ENCODE measurements around the gene FANCC. TPM values are rescaled to one million over a fixed set of nuclear protein-coding genes. Genes with fewer than 3 reads are reported as not detected.

FANCC gene
- total and polyA plus RNA-seq, 3 donors from 2014 or later = 30.7 to 38.5 (median 35.1) TPM

GRCh38 chr9:95286151-95286550 lies 31.4 kb downstream of the FANCC start:
- Histone ChIP-seq H3K4me1 (no peaks in the 10 kb centered on the region), H3K4me3 (no peak overlapping the region), H3K27ac (no peak overlapping the region), H3K36me3 (ENCODE audit: low read depth, missing control alignments) (no peaks in the 10 kb centered on the region), H3K9me3 (no peaks in the 10 kb centered on the region), H3K27me3 (no peaks in the 10 kb centered on the region)
- WGBS, 2 donors = 37 to 46% methylated on average over 2 of the region's 2 CpGs
- TF ChIP-seq CTCF (IDR thresholded peaks at IDR 0.05) (no peak), POLR2A (IDR thresholded peaks at IDR 0.05) (no peak)
- DNase-seq = no peak
- intact Hi-C loops (cut with DNase I; ENCODE audit: low total_unique reads) = no loop called here

GRCh38 chr9:95285307-95285706 lies 32.2 kb downstream of the FANCC start:
- H3K4me1 ChIP-seq = no peaks in the 10 kb centered on the region
- no peak for TF ChIP-seq CTCF (IDR thresholded peaks at IDR 0.05)
- no peak for TF ChIP-seq POLR2A (IDR thresholded peaks at IDR 0.05)
- H3K27ac ChIP-seq = no peak overlapping the region
- no peaks in the 10 kb centered on the region for H3K36me3 ChIP-seq (ENCODE audit: low read depth, missing control alignments)
- no peak overlapping the region for H3K4me3 ChIP-seq
- H3K27me3 ChIP-seq = no peaks in the 10 kb centered on the region
- 51 to 61% methylated on average over 1 of the region's 1 CpG for WGBS, 2 donors
- intact Hi-C loops (cut with DNase I; ENCODE audit: low total_unique reads) = no loop called here
- DNase-seq = no peak
- no peaks in the 10 kb centered on the region for H3K9me3 ChIP-seq

GRCh38 chr9:95284162-95285080 lies 33.1 kb downstream of the FANCC start:
- no peak for TF ChIP-seq POLR2A (IDR thresholded peaks at IDR 0.05)
- no peak for TF ChIP-seq CTCF (IDR thresholded peaks at IDR 0.05)
- 74 to 81% methylated on average over 9 of the region's 9 CpGs for WGBS, 2 donors
- DNase-seq = no peak
- intact Hi-C loops (cut with DNase I; ENCODE audit: low total_unique reads) = no loop called here
- Histone ChIP-seq H3K27ac (no peak overlapping the region), H3K4me1 (no peaks in the 10 kb centered on the region), H3K9me3 (no peaks in the 10 kb centered on the region), H3K4me3 (no peak overlapping the region), H3K27me3 (no peaks in the 10 kb centered on the region), H3K36me3 (ENCODE audit: low read depth, missing control alignments) (no peaks in the 10 kb centered on the region)

GRCh38 chr9:95283673-95284072 lies 33.8 kb downstream of the FANCC start:
- 82% methylated on average over 2 of the region's 2 CpGs for WGBS, 2 donors
- no peak for DNase-seq
- Histone ChIP-seq H3K27ac (no peak overlapping the region), H3K27me3 (no peaks in the 10 kb centered on the region), H3K4me1 (no peaks in the 10 kb centered on the region), H3K9me3 (no peaks in the 10 kb centered on the region), H3K36me3 (ENCODE audit: low read depth, missing control alignments) (no peaks in the 10 kb centered on the region), H3K4me3 (no peak overlapping the region)
- TF ChIP-seq CTCF (IDR thresholded peaks at IDR 0.05) (no peak), POLR2A (IDR thresholded peaks at IDR 0.05) (no peak)
- intact Hi-C loops (cut with DNase I; ENCODE audit: low total_unique reads) = no loop called here

GRCh38 chr9:95282332-95282731 lies 35.2 kb downstream of the FANCC start:
- Histone ChIP-seq H3K9me3 (no peaks in the 10 kb centered on the region), H3K27me3 (no peaks in the 10 kb centered on the region), H3K4me3 (no peak overlapping the region), H3K27ac (no peak overlapping the region), H3K4me1 (no peaks in the 10 kb centered on the region), H3K36me3 (ENCODE audit: low read depth, missing control alignments) (no peaks in the 10 kb centered on the region)
- intact Hi-C loops (cut with DNase I; ENCODE audit: low total_unique reads) = no loop called here
- no peak for TF ChIP-seq POLR2A (IDR thresholded peaks at IDR 0.05)
- TF ChIP-seq CTCF (IDR thresholded peaks at IDR 0.05) = no peak
- no peak for DNase-seq
